Measurements from ENCODE around the gene LRRFIP2. TPM values are rescaled to one million over a fixed set of nuclear protein-coding genes. Genes with fewer than 3 reads are reported as not detected.

Gene LRRFIP2
- total RNA-seq, 4 donors from 2014 or later, result 56.5 to 148 (median 62.4) TPM

- Histone ChIP-seq H3K27me3 (no peaks in the 10 kb centered on the region), H3K9me3 (no peaks in the 10 kb centered on the region), H3K36me3 (no peaks in the 10 kb centered on the region), H3K4me3 (no peak overlapping the region), H3K27ac (no peak overlapping the region), H3K4me1 (no peaks in the 10 kb centered on the region)
- TF ChIP-seq POLR2A (IDR thresholded peaks at IDR 0.05) (no peak), CTCF (IDR thresholded peaks at IDR 0.05) (no peak)
- intact Hi-C loops (cut with DNase I; ENCODE audit: low total_unique reads), result no loop called here
- DNase-seq, result no peak
Measured at GRCh38 chr3:37168896-37169295, 5.5 kb downstream of the LRRFIP2 start.

- DNase-seq, result no peak
- Histone ChIP-seq H3K4me3 (no peak overlapping the region), H3K27ac (no peak overlapping the region), H3K9me3 (no peaks in the 10 kb centered on the region), H3K4me1 (no peaks in the 10 kb centered on the region), H3K27me3 (no peaks in the 10 kb centered on the region), H3K36me3 (no peaks in the 10 kb centered on the region)
- no peak for TF ChIP-seq POLR2A (IDR thresholded peaks at IDR 0.05)
- TF ChIP-seq CTCF (IDR thresholded peaks at IDR 0.05), result no peak
- intact Hi-C loops (cut with DNase I; ENCODE audit: low total_unique reads), result no loop called here
Measured at GRCh38 chr3:37163262-37164015, 10.9 kb downstream of the LRRFIP2 start.

- intact Hi-C loops (cut with DNase I; ENCODE audit: low total_unique reads), result no loop called here
- Histone ChIP-seq H3K4me3 (no peak overlapping the region), H3K36me3 (no peaks in the 10 kb centered on the region), H3K9me3 (no peaks in the 10 kb centered on the region), H3K27me3 (no peaks in the 10 kb centered on the region), H3K27ac (no peak overlapping the region), H3K4me1 (no peaks in the 10 kb centered on the region)
- DNase-seq, result no peak
- no peak for TF ChIP-seq CTCF (IDR thresholded peaks at IDR 0.05)
- TF ChIP-seq POLR2A (IDR thresholded peaks at IDR 0.05), result no peak
Measured at GRCh38 chr3:37162501-37163245, 11.7 kb downstream of the LRRFIP2 start.

- no peak for DNase-seq
- no peaks in the 10 kb centered on the region for H3K4me1 ChIP-seq
- intact Hi-C loops (cut with DNase I; ENCODE audit: low total_unique reads), result no loop called here
- H3K4me3 ChIP-seq, result no peak overlapping the region
- no peaks in the 10 kb centered on the region for H3K36me3 ChIP-seq
- H3K27ac ChIP-seq, result no peak overlapping the region
- H3K9me3 ChIP-seq, result no peaks in the 10 kb centered on the region
- TF ChIP-seq CTCF (IDR thresholded peaks at IDR 0.05) (no peak), POLR2A (IDR thresholded peaks at IDR 0.05) (no peak)
- H3K27me3 ChIP-seq, result no peaks in the 10 kb centered on the region
Measured at GRCh38 chr3:37161351-37161750, 13.0 kb downstream of the LRRFIP2 start.

GRCh38 chr3:37155782-37156181 is 18.6 kb downstream of the LRRFIP2 start:
- DNase-seq, result no peak
- H3K9me3 ChIP-seq, result no peaks in the 10 kb centered on the region
- no peak for TF ChIP-seq POLR2A (IDR thresholded peaks at IDR 0.05)
- no peak for TF ChIP-seq CTCF (IDR thresholded peaks at IDR 0.05)
- H3K4me3 ChIP-seq, result no peak overlapping the region
- no peaks in the 10 kb centered on the region for H3K4me1 ChIP-seq
- intact Hi-C loops (cut with DNase I; ENCODE audit: low total_unique reads), result no loop called here
- H3K27me3 ChIP-seq, result no peaks in the 10 kb centered on the region
- H3K36me3 ChIP-seq, result no peaks in the 10 kb centered on the region
- H3K27ac ChIP-seq, result no peak overlapping the region
